Measurements from ENCODE around the gene AFF3.

Gene AFF3

GRCh38 chr2:99694331-99694730 lies 448.1 kb downstream of the AFF3 start:
- H3K4me1 ChIP-seq (ENCODE audit: control insufficient read depth, low read length), result peaks cover 21% of the 10 kb centered on the region
- no peak overlapping the region for H3K4me3 ChIP-seq (ENCODE audit: low read length)
- H4K20me1 ChIP-seq (ENCODE audit: control insufficient read depth, insufficient read depth, low read depth, low read length), result no peaks in the 10 kb centered on the region
- H3K79me2 ChIP-seq (ENCODE audit: control insufficient read depth, low read length), result no peaks in the 10 kb centered on the region
- no peaks in the 10 kb centered on the region for H3K9me3 ChIP-seq (ENCODE audit: control insufficient read depth, insufficient read depth, low read length)
- no peaks in the 10 kb centered on the region for H3K36me3 ChIP-seq (ENCODE audit: control insufficient read depth, low read length)
- no peak overlapping the region for H3K27ac ChIP-seq (ENCODE audit: low read depth, low read length)
- no peak overlapping the region for H3K4me2 ChIP-seq (ENCODE audit: low read length)
- H3K9me2 ChIP-seq (replicated peaks; ENCODE audit: control insufficient read depth, low read length), result no peaks in the 10 kb centered on the region
- no peaks in the 10 kb centered on the region for H3F3A ChIP-seq (ENCODE audit: control insufficient read depth, insufficient read depth)
- TF ChIP-seq EZH2phosphoT487 (IDR thresholded peaks at IDR 0.05; ENCODE audit: borderline replicate concordance, low read length) (no peak), CTCF (IDR thresholded peaks at IDR 0.05; ENCODE audit: low read depth, low read length, poor library complexity, severe bottlenecking) (no peak)
- H3K27me3 ChIP-seq (ENCODE audit: control insufficient read depth, low read length), result no peaks in the 10 kb centered on the region

- Histone ChIP-seq H3K4me1 (ENCODE audit: control insufficient read depth, low read length) (peaks cover 27% of the 10 kb centered on the region), H3K9me2 (replicated peaks; ENCODE audit: control insufficient read depth, low read length) (no peaks in the 10 kb centered on the region), H3K4me2 (ENCODE audit: low read length) (no peak overlapping the region), H3F3A (ENCODE audit: control insufficient read depth, insufficient read depth) (no peaks in the 10 kb centered on the region), H3K4me3 (ENCODE audit: low read length) (no peak overlapping the region), H3K9me3 (ENCODE audit: control insufficient read depth, insufficient read depth, low read length) (no peaks in the 10 kb centered on the region), H3K27ac (ENCODE audit: low read depth, low read length) (no peak overlapping the region), H4K20me1 (ENCODE audit: control insufficient read depth, insufficient read depth, low read depth, low read length) (no peaks in the 10 kb centered on the region), H3K27me3 (ENCODE audit: control insufficient read depth, low read length) (no peaks in the 10 kb centered on the region), H3K79me2 (ENCODE audit: control insufficient read depth, low read length) (no peaks in the 10 kb centered on the region), H3K36me3 (ENCODE audit: control insufficient read depth, low read length) (no peaks in the 10 kb centered on the region)
- TF ChIP-seq EZH2phosphoT487 (IDR thresholded peaks at IDR 0.05; ENCODE audit: borderline replicate concordance, low read length), result no peak
- TF ChIP-seq CTCF (IDR thresholded peaks at IDR 0.05; ENCODE audit: low read depth, low read length, poor library complexity, severe bottlenecking), result peak; percentile 45
Measured at GRCh38 chr2:99692785-99693184, 449.6 kb downstream of the AFF3 start.

GRCh38 chr2:99691926-99692325 lies 450.5 kb downstream of the AFF3 start:
- H3K9me2 ChIP-seq (replicated peaks; ENCODE audit: control insufficient read depth, low read length), result no peaks in the 10 kb centered on the region
- H3F3A ChIP-seq (ENCODE audit: control insufficient read depth, insufficient read depth), result no peaks in the 10 kb centered on the region
- H3K4me1 ChIP-seq (ENCODE audit: control insufficient read depth, low read length), result peaks cover 27% of the 10 kb centered on the region
- no peaks in the 10 kb centered on the region for H3K36me3 ChIP-seq (ENCODE audit: control insufficient read depth, low read length)
- H3K27me3 ChIP-seq (ENCODE audit: control insufficient read depth, low read length), result no peaks in the 10 kb centered on the region
- no peak overlapping the region for H3K4me2 ChIP-seq (ENCODE audit: low read length)
- H3K79me2 ChIP-seq (ENCODE audit: control insufficient read depth, low read length), result no peaks in the 10 kb centered on the region
- no peak overlapping the region for H3K27ac ChIP-seq (ENCODE audit: low read depth, low read length)
- no peak overlapping the region for H3K4me3 ChIP-seq (ENCODE audit: low read length)
- no peaks in the 10 kb centered on the region for H4K20me1 ChIP-seq (ENCODE audit: control insufficient read depth, insufficient read depth, low read depth, low read length)
- no peak for TF ChIP-seq EZH2phosphoT487 (IDR thresholded peaks at IDR 0.05; ENCODE audit: borderline replicate concordance, low read length)
- no peak for TF ChIP-seq CTCF (IDR thresholded peaks at IDR 0.05; ENCODE audit: low read depth, low read length, poor library complexity, severe bottlenecking)
- no peaks in the 10 kb centered on the region for H3K9me3 ChIP-seq (ENCODE audit: control insufficient read depth, insufficient read depth, low read length)
